Measurements from ENCODE around the gene PRKAR2B. TPM values are rescaled to one million over a fixed set of nuclear protein-coding genes. Genes with fewer than 3 reads are reported as not detected.

The PRKAR2B gene
- polyA plus RNA-seq, 1 of the 3 experiments (the other 2 are of a cell fraction), result 17.3 TPM

GRCh38 chr7:107122486-107122911 is 78.0 kb downstream of the PRKAR2B start:
- Histone ChIP-seq H3K9me2 (no peaks in the 10 kb centered on the region), H3K9ac (no peak overlapping the region), H3K79me2 (ENCODE audit: insufficient read depth) (no peaks in the 10 kb centered on the region), H3K4me2 (no peak overlapping the region), H3F3A (replicated peaks; ENCODE audit: insufficient read depth) (no peaks in the 10 kb centered on the region), H3K27ac (ENCODE audit: low read depth in 2 of 2, low read length in 1 of 2) (no peak overlapping the region), H3K36me3 (replicated peaks in 1 of 2; ENCODE audit: control insufficient read depth in 1 of 2, insufficient read depth in 2 of 2, low read length in 1 of 2) (no peaks in the 10 kb centered on the region), H4K20me1 (ENCODE audit: insufficient read depth) (no peaks in the 10 kb centered on the region), H3K4me1 (ENCODE audit: control insufficient read depth in 1 of 2, insufficient read depth in 2 of 2, low read depth in 1 of 2, low read length in 1 of 2) (peaks cover 5 to 12% of the 10 kb centered on the region in 2 experiments; a peak in 3 of 4 replicates), H2AFZ (ENCODE audit: low read depth) (no peak overlapping the region), H3K9me3 (no peaks in the 10 kb centered on the region), H3K4me3 (ENCODE audit: low read depth in 2 of 2, low read length in 1 of 2) (no peak overlapping the region), H3K27me3 (ENCODE audit: insufficient read depth) (no peaks in the 10 kb centered on the region)
- 42% methylated on average over 4 of the region's 4 CpGs for WGBS (ENCODE audit: low lambda C conversion rate)
- TF ChIP-seq TCF12 (IDR thresholded peaks at IDR 0.05), result no peak
- no peak for TF ChIP-seq RFX5 (IDR thresholded peaks at IDR 0.05; ENCODE audit: low read length)
- TF ChIP-seq CHD2 (IDR thresholded peaks at IDR 0.05; ENCODE audit: low read length, partially characterized antibody), result no peak
- TF ChIP-seq FOXJ3 (CRISPR knock-in tag; IDR thresholded peaks at IDR 0.05), result no peak
- no peak for TF ChIP-seq CTCF (IDR thresholded peaks at IDR 0.05)
- no peak for TF ChIP-seq TAF1 (IDR thresholded peaks at IDR 0.05; ENCODE audit: borderline replicate concordance, low read depth, low read length)
- TF ChIP-seq SIN3A (IDR thresholded peaks at IDR 0.05; ENCODE audit: borderline replicate concordance, low read depth, low read length), result no peak
- no peak for TF ChIP-seq REST (IDR thresholded peaks at IDR 0.05; ENCODE audit: low read depth, low read length)
- no peak for TF ChIP-seq USF1 (IDR thresholded peaks at IDR 0.05; ENCODE audit: borderline replicate concordance, low read depth)
- TF ChIP-seq FOXM1 (IDR thresholded peaks at IDR 0.05; ENCODE audit: low read depth), result no peak
- no peak for TF ChIP-seq NRF1 (IDR thresholded peaks at IDR 0.05; ENCODE audit: low read depth, low read length)
- DNase-seq, result no peak
- POLR2A ChIA-PET, result no interaction called here
- CTCF ChIA-PET, result interaction anchor here (0.7 to 3.1 kb wide), 5 partner anchors 10 to 28 kb away, joined by 3 to 15 read pairs (median 5); no protein-coding TSS in a partner anchor

Measured in SK-N-SH (cell line).